Neural progenitor cell (in vitro differentiated cells): ENCODE measurements around the gene TLE6.

Experiments
- EZH2 ChIP-seq: fragments of 200-600 bp; sonication (generic); IDR thresholded peaks from 2 replicates; pipeline ENCODE4 v1.6.1; 2017; ENCODE audit warnings: antibody characterized with exemption, mild to moderate bottlenecking, moderate library complexity
- TF ChIP-seq, protein P1 (sequence below): fragments of 200-600 bp; sonication (generic); IDR thresholded peaks from 2 replicates; pipeline ENCODE4 v1.5.1; 2017; ENCODE audit warnings: antibody characterized with exemption, mild to moderate bottlenecking

- TF ChIP-seq, protein P1, sequence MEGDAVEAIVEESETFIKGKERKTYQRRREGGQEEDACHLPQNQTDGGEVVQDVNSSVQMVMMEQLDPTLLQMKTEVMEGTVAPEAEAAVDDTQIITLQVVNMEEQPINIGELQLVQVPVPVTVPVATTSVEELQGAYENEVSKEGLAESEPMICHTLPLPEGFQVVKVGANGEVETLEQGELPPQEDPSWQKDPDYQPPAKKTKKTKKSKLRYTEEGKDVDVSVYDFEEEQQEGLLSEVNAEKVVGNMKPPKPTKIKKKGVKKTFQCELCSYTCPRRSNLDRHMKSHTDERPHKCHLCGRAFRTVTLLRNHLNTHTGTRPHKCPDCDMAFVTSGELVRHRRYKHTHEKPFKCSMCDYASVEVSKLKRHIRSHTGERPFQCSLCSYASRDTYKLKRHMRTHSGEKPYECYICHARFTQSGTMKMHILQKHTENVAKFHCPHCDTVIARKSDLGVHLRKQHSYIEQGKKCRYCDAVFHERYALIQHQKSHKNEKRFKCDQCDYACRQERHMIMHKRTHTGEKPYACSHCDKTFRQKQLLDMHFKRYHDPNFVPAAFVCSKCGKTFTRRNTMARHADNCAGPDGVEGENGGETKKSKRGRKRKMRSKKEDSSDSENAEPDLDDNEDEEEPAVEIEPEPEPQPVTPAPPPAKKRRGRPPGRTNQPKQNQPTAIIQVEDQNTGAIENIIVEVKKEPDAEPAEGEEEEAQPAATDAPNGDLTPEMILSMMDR, result no peak
- TF ChIP-seq EZH2, result no peak
Observed at GRCh38 chr19:2950286-2951124, 26.9 kb upstream of the TLE6 start.
